ENCODE results near the gene GABRD. TPM values are rescaled to one million over a fixed set of nuclear protein-coding genes. Genes with fewer than 3 reads are reported as not detected.

Gene GABRD
- total and polyA plus RNA-seq, 10 of the 15 experiments (the other 5 are each of a cell fraction or from before 2014, with no cell fraction given): not detected

DNA sequence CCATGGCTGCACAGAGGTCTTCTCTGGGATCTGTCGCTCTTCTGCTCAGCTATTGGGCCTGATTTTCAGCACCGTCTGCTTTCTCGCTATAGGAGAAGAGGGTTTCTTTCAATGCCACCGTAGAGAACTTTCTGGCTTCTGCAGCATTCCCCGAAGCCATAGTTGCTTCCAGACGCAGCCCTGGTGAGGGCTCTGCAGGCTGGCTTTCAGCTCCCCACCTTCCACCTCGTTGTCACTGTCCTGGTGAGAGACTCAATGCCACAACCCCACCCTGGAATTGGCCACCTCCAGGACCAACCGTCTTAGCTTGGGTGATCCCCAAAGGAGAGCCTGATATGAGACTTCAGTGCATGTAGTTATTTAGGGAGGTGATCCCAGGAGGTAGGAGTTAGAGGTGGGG is 19.1 kb downstream of the GABRD start (continued):
- TF ChIP-seq CREB1 (IDR thresholded peaks at IDR 0.05; ENCODE audit: low read depth): no peak
- no peak for TF ChIP-seq JUNB (IDR thresholded peaks at IDR 0.05)
- TF ChIP-seq, protein P1, sequence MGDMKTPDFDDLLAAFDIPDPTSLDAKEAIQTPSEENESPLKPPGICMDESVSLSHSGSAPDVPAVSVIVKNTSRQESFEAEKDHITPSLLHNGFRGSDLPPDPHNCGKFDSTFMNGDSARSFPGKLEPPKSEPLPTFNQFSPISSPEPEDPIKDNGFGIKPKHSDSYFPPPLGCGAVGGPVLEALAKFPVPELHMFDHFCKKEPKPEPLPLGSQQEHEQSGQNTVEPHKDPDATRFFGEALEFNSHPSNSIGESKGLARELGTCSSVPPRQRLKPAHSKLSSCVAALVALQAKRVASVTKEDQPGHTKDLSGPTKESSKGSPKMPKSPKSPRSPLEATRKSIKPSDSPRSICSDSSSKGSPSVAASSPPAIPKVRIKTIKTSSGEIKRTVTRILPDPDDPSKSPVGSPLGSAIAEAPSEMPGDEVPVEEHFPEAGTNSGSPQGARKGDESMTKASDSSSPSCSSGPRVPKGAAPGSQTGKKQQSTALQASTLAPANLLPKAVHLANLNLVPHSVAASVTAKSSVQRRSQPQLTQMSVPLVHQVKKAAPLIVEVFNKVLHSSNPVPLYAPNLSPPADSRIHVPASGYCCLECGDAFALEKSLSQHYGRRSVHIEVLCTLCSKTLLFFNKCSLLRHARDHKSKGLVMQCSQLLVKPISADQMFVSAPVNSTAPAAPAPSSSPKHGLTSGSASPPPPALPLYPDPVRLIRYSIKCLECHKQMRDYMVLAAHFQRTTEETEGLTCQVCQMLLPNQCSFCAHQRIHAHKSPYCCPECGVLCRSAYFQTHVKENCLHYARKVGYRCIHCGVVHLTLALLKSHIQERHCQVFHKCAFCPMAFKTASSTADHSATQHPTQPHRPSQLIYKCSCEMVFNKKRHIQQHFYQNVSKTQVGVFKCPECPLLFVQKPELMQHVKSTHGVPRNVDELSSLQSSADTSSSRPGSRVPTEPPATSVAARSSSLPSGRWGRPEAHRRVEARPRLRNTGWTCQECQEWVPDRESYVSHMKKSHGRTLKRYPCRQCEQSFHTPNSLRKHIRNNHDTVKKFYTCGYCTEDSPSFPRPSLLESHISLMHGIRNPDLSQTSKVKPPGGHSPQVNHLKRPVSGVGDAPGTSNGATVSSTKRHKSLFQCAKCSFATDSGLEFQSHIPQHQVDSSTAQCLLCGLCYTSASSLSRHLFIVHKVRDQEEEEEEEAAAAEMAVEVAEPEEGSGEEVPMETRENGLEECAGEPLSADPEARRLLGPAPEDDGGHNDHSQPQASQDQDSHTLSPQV (IDR thresholded peaks at IDR 0.05): no peak
- no peak for TF ChIP-seq CBFB (IDR thresholded peaks at IDR 0.05; ENCODE audit: low read depth)
- TF ChIP-seq PML (IDR thresholded peaks at IDR 0.05; ENCODE audit: low read length): no peak

- ATAC-seq (no peak), FAIRE-seq (no peak), DNase-seq (ENCODE audit: low read depth, low spot score) (no peak)
- Histone ChIP-seq H3K27ac (ENCODE audit: control insufficient read depth, insufficient read depth) (no peak overlapping the region), H3K4me1 (ENCODE audit: control insufficient read depth, insufficient read depth, low read length) (no peaks in the 10 kb centered on the region), H4K20me1 (ENCODE audit: control insufficient read depth, insufficient read depth) (no peaks in the 10 kb centered on the region), H2AFZ (ENCODE audit: control insufficient read depth, low read depth, low read length) (no peak overlapping the region), H3K4me3 (no peak overlapping the region), H3K36me3 (ENCODE audit: control insufficient read depth in 2 of 2, insufficient read depth in 2 of 2, low read length in 1 of 2) (no peaks in the 10 kb centered on the region), H3K27me3 (replicated peaks in 1 of 2; ENCODE audit: control insufficient read depth in 2 of 2, insufficient read depth in 2 of 2, low read length in 1 of 2) (peaks cover 0 to 1% of the 10 kb centered on the region in 2 experiments; a peak in 2 of 4 replicates), H3K79me2 (ENCODE audit: control insufficient read depth, insufficient read depth, low read length) (no peaks in the 10 kb centered on the region), H3K4me2 (ENCODE audit: control insufficient read depth, insufficient read depth) (no peak overlapping the region), H3K9me3 (replicated peaks; ENCODE audit: control insufficient read depth, insufficient read depth, low read length) (no peaks in the 10 kb centered on the region; the same call in 2 of the 3 replicates), H3K9ac (ENCODE audit: control insufficient read depth, insufficient read depth, low read length) (no peak overlapping the region)
- ChIA-PET SMC1A (ENCODE audit: uncharacterized antibody, unreplicated experiment) (no interaction called here), CTCF (no interaction called here), RAD21 (ENCODE audit: unreplicated experiment) (no interaction called here), POLR2A (interaction anchor here (0.5 kb wide), 1 partner anchor 494 kb away, joined by 5 read pairs; no protein-coding TSS in a partner anchor)
- in situ Hi-C loops (cut with MboI) (no loop called here), intact Hi-C loops (cut with micrococcal nuclease; ENCODE audit: unreplicated experiment) (no loop called here)
- no TSS peak for BruUV-seq (replicated peaks)
- 42% methylated on average over 8 of the region's 8 CpGs for whole genome bisulfite sequencing (ENCODE audit: insufficient coverage, insufficient replicate concordance, low lambda C conversion rate, missing lambda C conversion rate)
- TF ChIP-seq E4F1 (IDR thresholded peaks at IDR 0.05; ENCODE audit: borderline replicate concordance, partially characterized antibody): no peak
- TF ChIP-seq HDAC2 (IDR thresholded peaks at IDR 0.05): no peak
- TF ChIP-seq KDM1A (IDR thresholded peaks at IDR 0.05; ENCODE audit: borderline replicate concordance): no peak
- no peak for TF ChIP-seq USF1 (IDR thresholded peaks at IDR 0.05; ENCODE audit: borderline replicate concordance, extremely low read length, insufficient read depth, low read depth, low read length)
- no peak for TF ChIP-seq ATF2 (IDR thresholded peaks at IDR 0.05; ENCODE audit: low read length)
- no peak for TF ChIP-seq SRF (IDR thresholded peaks at IDR 0.05; ENCODE audit: low read depth in 2 of 2, low read length in 2 of 2)
- TF ChIP-seq, protein P2, sequence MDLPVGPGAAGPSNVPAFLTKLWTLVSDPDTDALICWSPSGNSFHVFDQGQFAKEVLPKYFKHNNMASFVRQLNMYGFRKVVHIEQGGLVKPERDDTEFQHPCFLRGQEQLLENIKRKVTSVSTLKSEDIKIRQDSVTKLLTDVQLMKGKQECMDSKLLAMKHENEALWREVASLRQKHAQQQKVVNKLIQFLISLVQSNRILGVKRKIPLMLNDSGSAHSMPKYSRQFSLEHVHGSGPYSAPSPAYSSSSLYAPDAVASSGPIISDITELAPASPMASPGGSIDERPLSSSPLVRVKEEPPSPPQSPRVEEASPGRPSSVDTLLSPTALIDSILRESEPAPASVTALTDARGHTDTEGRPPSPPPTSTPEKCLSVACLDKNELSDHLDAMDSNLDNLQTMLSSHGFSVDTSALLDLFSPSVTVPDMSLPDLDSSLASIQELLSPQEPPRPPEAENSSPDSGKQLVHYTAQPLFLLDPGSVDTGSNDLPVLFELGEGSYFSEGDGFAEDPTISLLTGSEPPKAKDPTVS (IDR thresholded peaks at IDR 0.05; ENCODE audit: low read depth, low read length): no peak
- TF ChIP-seq BACH1 (IDR thresholded peaks at IDR 0.05; ENCODE audit: borderline replicate concordance): no peak
These were observed 20.1 kb downstream of the GABRD start for GRCh38 chr1:2039251-2039650.

Measured in GM12878 (cell line).